ENCODE data around the gene NR5A2.

The NR5A2 gene

DNA sequence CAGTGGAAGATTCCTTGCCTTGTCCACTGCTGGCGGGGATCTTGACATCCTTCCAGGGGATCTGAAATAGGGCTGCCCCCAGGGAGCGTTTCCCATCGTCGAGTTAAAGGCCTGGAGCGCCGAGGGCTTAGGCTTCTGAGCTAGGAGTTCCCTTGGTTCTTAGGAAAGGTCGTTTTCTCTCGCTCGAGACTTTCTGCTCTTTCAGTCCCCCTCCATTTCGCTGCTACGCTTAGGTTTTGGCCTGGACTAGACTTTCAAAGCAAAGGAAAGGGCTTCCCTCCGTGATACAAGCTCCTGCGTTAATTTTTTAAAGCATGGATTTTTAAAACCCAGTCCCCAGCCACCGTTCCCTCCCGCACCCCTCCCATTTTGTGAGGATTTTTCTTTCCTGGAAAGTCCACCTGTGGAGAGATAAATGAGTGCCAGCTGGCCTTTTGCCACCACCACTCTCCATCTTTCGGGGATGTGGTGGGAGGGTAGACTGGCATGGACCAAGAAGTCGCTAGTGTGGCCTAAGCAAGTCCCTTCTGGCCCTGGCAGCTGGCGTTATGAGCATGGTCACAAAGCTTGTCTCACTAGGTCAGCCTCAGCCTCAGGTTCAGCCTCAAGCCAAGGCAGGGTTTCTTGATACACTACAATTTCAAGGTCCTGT lies 9.2 kb downstream of the NR5A2 start:
- no peak for DNase-seq

- no peak for DNase-seq
These were observed 10.0 kb downstream of the NR5A2 start for GRCh38 chr1:200037501-200037900.

GRCh38 chr1:200037904-200038303 lies 10.4 kb downstream of the NR5A2 start:
- no peak for DNase-seq

DNA sequence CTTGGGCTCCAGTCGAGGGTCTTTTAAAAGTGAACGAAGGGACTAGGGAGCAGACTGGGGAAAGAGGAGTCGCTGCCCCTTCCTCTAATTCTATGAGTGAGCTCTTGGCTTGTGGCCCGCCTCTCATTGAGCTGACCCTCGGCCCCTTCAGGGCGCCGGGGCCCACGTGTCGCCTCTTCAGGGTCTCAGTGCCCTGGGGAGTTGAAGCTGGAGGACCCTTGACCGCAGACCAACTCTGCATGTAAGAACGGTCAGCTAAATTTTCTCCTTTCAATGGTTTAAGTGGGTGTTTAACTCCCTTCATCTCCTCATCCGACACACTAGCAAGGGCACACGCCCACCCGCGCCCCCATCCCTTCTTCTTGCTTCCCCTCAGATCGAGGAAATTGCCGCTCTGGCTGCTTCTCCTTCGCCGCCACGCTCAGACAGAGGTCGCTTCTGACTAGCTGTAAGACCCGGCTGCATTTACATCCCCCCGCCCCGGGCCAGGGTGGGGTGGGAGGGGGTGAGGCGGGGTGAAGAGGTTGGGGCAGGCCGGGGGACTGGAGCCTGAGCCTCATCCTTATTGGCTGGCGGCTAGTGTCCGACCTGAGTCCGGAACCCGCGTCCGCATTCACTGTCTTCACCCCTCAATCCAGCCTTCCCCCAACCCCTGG lies 10.9 kb downstream of the NR5A2 start:
- no peak for DNase-seq

- DNase-seq: no peak
These were observed 11.7 kb downstream of the NR5A2 start for GRCh38 chr1:200038981-200039848.

GRCh38 chr1:200039849-200040474 lies 12.5 kb downstream of the NR5A2 start:
- no peak for DNase-seq

GRCh38 chr1:200040481-200041138 lies 13.1 kb downstream of the NR5A2 start:
- no peak for DNase-seq

DNA sequence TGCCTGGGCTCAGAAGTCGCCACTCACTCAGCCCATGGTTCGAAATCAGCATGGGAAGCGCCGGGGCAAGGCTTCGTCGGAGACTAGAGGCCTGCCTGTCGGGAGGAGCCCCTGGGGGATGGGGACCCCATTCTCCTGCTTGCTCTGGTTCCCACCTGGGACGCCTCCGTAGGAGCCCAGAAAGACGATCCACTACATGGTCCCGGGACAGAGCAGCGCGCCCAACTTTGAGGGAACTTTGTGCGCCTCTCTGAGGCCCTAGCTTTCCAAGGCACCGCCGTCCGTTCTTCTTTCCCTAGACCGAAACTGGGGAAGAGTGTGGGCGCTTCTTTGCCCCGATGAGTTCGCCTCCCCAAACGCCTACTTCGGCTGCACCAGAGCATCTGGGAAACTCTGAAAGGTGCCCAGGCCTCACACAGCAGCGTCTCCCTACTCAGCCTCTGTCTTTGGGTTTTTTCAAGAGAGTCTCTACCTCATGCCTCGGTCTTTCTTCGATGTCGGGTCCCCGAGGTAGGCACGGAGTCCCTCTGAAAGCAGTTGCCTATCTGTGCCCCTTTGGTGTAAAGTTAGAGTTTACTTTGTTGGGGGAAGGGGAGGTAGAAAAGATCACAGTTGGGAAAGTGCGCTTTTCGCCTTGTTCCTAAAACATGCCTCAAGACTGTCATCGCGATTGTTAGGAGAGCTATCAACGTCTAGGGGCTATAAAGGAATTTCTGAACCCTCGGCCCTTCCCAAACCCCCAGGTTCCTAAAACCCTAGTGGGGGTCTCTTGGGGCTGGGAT lies 14.0 kb downstream of the NR5A2 start:
- no peak for DNase-seq

DNA sequence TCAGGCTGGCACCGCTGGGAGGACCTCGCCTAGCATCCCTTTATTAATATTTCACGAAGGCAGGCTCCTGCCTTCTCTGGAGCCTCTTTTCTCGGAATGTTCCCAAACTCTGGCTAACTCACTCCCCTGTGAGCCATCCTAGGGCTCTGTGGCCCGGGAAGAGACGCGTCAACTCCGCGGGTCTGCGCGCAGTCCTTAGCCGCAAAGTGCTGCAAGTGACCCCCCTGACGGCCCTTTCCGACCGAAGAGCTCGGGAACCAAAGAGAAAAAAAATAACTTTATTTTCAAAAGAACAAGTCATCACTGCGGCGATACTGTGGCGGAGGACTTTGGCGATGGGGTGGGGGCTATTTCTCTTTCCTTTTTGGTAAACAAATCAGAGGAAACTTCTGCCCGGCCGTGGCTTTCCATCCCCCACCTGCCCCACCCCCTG lies 14.6 kb downstream of the NR5A2 start:
- no peak for DNase-seq

- no peak for DNase-seq
These were observed 15.2 kb downstream of the NR5A2 start for GRCh38 chr1:200042552-200043335.

DNA sequence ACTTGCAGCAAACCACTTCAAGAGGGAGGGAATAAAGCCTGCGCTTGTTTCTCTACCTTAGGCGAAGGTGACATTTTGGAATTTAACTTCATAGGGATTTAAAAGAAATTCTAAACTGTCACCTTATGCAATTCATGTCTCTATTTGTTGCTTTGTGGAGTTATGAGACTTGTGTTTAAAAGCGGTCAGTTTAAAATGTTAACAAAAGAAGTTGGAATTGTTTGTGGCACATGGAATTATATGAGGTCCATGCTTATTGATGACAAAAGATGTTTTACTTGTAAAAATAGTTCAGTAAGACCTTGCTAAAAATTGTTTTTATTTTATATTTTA lies 15.8 kb downstream of the NR5A2 start:
- no peak for DNase-seq

- no peak for DNase-seq
These were observed 18.6 kb downstream of the NR5A2 start for GRCh38 chr1:200046115-200046514.

- no peak for DNase-seq
These were observed 20.7 kb downstream of the NR5A2 start for GRCh38 chr1:200048244-200048643.

DNA sequence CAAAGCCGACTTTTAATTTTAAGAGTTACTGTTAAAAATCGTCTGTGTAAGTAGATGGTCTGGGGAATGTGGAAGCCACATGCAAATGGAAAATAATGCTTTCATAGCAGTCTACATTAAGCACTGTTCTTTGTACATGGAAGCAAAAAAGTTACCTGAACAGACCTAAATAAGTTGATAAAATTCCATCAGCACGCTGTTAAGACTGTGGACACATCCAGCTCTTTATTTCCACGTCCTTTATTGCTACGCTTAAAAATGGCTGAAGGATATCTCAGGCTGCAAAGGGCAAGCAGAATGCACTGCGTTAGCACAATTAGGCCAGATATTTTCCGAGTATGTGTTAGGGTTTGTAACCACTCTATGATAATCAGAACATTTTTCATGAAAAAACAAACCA lies 22.3 kb downstream of the NR5A2 start:
- no peak for DNase-seq

GRCh38 chr1:200051620-200052019 lies 24.1 kb downstream of the NR5A2 start:
- no peak for DNase-seq

- DNase-seq: no peak
These were observed 25.6 kb downstream of the NR5A2 start for GRCh38 chr1:200053091-200053490.

GRCh38 chr1:200053646-200054045 lies 26.1 kb downstream of the NR5A2 start:
- DNase-seq: no peak

DNA sequence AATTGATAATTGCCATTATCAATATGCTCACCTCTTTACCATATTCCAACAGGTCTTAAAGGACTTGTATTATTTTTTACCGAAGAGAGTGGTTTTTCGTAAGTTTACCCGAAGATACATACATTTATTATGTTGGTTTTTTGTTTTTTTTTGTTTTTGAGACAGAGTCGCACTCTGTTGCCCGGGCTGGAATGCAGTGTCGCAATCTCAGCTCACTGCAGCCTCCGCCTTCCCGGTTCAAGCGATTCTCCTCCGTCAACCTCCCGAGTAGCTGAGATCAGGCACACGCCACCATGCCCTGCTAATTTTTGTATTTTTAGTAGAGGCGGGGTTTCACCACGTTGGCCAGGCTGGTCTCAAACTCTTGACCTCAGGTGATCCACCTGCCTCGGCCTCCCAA lies 30.8 kb downstream of the NR5A2 start:
- DNase-seq: no peak

DNA sequence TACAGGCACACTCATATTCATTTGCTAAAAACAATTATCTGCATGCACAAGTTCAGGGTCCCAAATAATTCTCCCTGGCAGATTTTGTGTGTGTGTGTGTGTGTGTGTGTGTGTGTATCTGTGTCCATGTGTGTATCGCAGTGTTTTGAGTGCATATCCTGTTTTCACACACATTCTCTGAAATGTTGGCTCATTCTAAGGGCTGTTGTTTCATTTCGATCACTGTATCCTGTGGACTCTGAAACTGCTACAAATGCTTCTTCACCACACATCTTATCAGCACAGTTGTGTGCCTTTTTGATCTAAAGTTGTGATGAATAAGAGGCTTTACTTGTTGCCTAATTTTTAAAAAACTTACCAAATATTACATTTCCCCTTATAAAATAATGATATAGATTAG lies 34.6 kb downstream of the NR5A2 start:
- DNase-seq: no peak

- no peak for DNase-seq
These were observed 45.3 kb downstream of the NR5A2 start for GRCh38 chr1:200072636-200073285.

GRCh38 chr1:200073286-200073637 lies 45.8 kb downstream of the NR5A2 start:
- no peak for DNase-seq

All from fibroblast of skin of abdomen (primary cell).